H7 (cell line): ENCODE measurements around the gene KRT81. TPM values are rescaled to one million over a fixed set of nuclear protein-coding genes. Genes with fewer than 3 reads are reported as not detected.
"Not testable (repeated sequence)": the region's sequence is repeated elsewhere in the genome, so short reads cannot be mapped to it uniquely, and the experiment has no call there.

Experiments
- DNase-seq: peaks from one replicate; pipeline ENCODE4 v3.0.0; 2012
- H3K27me3 ChIP-seq: 2 replicates; pipeline ENCODE4 v1.6.0; 2011; ENCODE audit warnings: mild to moderate bottlenecking, low read length; ENCODE audit not compliant: control insufficient read depth, insufficient read depth
- H3K36me3 ChIP-seq: replicated peaks from 2 replicates; pipeline ENCODE4 v1.5.1; 2011; ENCODE audit warnings: low read length; ENCODE audit not compliant: control insufficient read depth, insufficient read depth
- H3K4me3 ChIP-seq: 2 replicates; pipeline ENCODE4 v1.5.1; 2011; ENCODE audit warnings: low read depth, mild to moderate bottlenecking, control low read depth, low read length, moderate library complexity; ENCODE audit not compliant: insufficient read depth
- total RNA-seq: library from RNA; depleted of rRNA; stranded (reverse); fragments of >200 nt; shearing (Covaris generic); gene quantifications from 2 replicates; pipeline ENCODE4 v1.2.3, GENCODE V29; 2014

Gene KRT81
- total RNA-seq, 1 experiment from 2014 or later: not detected

DNA sequence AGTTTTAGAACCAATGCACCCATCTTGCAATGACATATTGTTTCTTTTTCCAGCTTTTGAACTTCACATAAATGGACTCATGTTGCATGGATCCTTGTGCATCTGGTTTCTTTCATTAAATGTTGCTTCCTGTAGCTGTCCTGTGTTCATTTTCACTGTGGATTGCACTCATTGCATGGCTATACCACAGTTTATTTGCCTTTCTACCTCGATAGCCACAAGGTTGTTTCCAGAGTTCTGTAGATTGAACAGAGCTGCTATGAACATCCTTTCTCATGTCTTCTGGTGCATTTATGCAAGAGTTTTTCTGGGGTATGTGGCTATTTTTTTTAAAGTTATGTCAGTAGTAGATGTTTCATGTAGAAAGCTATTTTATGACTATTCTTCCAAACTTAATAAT lies 3.5 kb upstream of the KRT81 start:
- Histone ChIP-seq H3K27me3 (no peaks in the 10 kb centered on the region; the same call in 1 of the 2 replicates), H3K36me3 (no peaks in the 10 kb centered on the region), H3K4me3 (no peak overlapping the region)
- no peak for DNase-seq

DNA sequence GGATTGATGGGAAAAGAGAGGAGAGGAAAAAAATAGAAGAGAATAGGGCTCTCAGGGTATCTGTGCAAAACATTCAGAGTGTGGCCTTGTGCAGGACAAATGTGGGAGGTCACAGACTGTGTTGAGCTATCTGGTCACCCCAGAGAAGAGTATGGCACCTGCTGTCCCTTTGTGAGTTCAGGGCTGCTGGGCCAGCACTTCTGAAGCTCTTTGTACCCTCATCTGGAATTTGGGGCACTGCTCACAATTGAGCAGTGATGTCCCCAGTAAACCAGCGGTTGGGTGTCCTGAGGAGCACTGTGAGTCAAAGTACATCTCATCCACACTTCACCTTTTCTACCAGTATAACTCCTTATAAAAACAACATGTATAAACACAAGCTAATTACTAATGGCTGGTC lies 2.6 kb upstream of the KRT81 start:
- Histone ChIP-seq H3K4me3 (no peak overlapping the region), H3K36me3 (no peaks in the 10 kb centered on the region), H3K27me3 (no peaks in the 10 kb centered on the region; the same call in 1 of the 2 replicates)
- no peak for DNase-seq

DNA sequence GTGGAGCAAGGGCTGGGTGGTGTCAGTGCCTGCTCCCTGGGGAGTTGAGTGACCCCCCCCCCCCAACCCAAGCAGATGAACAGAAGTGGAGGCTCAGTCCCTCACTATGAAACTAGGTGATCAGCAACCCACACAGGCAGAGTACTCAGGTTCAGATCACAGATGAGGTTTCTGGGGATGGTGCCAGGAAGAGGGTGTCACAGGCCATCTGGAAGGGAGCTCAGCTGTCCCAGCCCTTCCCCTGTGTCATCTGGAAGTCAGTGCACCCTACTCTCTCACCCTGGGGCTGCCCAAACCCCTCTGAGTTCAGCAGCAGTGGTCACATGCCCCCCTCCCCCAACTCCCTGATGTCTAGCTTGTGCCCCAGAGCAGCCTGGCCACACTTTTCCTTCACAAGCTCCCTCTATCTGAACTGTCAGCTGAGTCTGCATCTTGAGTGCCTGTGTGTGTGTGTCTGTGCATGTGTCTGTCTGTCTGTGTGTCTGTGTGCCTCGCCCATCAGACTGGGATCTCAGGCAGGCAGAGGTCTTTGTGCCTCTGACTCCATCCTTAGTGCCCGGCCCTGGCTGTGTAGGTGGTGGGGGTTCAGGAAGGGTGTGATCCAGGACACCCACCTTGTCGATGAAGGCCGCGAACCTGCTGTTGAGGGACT lies 725 bp downstream of the KRT81 start:
- DNase-seq, H3K36me3 ChIP-seq, H3K4me3 ChIP-seq, H3K27me3 ChIP-seq: not testable (repeated sequence)

DNA sequence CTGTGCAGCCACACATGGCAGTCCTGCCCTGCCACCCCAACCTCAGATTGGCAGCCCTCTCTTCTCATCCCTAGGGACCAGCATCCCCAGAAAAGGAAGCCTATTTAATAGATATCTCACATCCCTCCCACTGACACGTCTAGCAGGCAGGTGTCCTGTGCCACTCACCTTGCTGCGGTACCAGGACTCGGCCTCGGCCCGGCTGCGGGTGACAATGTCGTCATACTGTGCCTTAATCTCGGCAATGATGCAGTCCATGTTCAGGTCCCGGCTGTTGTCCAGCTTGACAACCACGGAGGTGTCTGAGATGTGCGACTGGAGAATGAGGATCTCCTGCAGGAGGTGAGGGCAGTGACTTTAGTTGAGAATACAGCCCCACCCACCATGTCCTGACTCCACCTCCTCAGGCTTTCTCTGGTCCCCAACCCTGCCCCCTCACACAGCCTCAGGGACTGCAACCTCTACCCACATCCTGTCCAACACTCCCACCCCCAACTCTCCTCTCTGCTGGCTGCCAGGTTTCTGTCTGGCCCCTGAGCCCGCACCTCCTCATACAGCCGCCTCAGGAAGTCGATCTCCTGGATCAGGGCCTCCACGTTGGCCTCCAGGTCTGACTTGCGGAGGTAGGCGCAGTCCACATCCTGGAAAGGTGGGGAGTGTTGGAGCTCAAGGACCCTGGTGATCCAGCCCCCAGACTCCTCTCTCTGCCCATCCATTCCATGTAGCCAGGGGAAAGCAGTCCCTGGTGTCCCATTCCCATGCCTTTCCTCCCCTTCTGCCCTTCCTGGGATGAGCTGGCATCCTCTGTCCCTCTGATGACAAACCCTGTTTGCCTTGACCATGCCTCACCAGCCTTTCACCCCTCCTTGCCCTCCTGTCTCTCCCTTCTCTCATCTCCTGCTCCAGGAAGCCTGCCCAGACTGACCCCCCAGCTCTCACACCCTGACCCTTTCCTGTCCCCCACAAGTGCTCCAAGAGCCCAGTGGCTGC lies 3.2 kb downstream of the KRT81 start:
- not testable (repeated sequence) for DNase-seq, H3K4me3 ChIP-seq, H3K36me3 ChIP-seq, H3K27me3 ChIP-seq

DNA sequence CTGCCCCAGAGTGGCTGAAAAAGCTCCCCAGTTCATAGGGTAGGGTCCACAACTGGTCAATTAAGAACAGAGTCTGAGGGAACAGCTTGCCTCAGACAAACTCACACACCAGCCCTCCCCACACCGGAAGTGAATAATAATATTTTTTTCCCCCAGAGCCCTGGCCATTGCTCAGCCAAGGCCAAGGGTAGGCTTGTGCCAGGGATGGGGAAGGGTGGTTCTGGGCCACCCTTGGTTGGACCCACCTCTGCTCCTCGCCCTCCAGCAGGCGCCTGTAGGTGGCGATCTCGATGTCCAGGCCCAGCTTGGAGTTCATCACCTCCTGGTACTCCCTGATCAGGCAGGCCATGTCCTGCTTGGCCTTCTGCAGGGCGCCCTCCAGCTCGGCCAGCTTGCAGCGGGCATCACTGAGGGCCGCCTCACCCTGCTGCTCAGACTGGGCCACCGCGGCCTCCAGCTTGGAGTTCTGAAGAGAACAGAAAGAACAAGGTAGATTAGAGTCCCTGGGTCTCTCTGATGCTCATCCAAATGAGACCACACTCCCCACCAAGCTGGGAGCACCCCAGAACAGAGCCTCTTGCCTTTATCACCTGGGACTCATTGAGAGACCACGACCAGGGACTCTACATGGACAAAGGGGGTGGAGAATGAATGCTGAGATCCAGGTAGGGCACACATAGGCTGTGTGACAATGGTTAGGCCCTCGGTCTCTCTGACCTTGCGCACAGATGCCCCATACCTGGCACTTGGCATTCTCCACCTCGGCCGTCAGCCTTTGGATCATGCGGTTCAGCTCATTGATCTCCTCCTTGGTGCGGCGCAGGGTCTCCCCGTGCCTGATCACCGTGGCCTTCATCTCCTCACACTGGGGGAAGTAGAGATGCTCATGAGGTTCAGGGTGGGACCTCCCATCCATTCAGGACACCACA lies 4.2 kb downstream of the KRT81 start:
- not testable (repeated sequence) for H3K36me3 ChIP-seq, H3K4me3 ChIP-seq, H3K27me3 ChIP-seq
- peak; percentile 67 for DNase-seq

DNA sequence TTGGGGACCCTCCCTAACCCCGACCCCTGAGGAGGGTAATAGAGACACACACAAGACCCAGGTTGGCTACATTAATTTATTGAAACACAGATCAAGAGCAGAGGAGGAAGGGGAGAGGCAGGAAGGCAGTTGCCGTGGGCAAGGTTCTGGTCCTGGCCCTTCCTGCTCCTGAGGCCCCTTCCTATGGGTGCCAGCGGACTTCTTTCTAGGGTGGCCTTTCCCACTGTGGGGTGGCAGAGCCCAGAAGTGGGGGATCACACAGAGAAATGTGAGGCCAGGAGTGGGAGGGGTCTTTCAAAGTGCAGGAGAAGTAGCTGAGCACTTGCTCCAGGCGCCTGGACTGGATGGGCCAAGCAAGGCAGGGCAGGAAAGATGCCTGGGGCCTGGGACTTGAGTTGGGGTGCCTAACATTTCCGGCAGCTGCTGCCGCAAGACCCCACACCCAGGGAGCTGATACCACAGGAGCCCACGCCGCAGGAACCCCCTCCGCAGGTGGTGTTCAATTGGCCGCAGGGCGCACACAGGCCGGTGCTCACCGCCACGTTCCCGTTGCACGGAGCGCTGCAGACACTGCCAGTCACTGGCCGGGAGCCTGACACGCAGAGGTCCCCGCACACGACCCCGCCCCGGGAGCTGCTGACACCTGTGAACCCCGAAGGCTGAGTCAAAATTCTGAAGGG lies 5.3 kb downstream of the KRT81 start:
- no peaks in the 10 kb centered on the region for H3K27me3 ChIP-seq
- H3K4me3 ChIP-seq: no peak overlapping the region
- no peaks in the 10 kb centered on the region for H3K36me3 ChIP-seq
- no peak for DNase-seq

DNA sequence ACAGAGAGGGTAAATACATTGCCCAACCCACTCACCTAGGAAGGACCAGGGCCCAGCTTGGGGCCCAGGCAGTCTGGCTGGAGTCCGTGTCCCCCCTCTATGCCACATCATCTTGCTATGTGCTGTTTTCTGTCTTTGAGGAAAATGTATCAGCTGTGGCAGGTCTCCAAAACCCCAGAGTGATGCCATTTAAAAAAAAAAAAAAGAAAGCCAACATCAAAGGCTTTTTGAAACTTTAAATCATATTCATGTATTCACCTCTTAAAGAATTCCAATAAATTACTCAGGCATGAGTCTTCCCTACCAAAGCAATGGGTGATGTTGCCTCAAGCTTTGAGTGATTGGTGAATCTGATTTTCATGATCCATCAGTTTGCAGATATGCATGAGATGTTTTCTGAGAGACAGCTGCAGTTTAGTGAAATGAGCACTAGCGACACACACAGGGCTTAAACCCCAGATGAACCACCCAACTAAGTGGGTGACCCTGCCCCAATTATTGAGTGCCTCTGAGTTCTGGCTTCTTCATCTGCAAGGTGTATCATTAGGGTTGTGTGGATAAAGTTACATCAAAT lies 6.1 kb downstream of the KRT81 start:
- H3K4me3 ChIP-seq: no peak overlapping the region
- no peaks in the 10 kb centered on the region for H3K27me3 ChIP-seq
- DNase-seq: no peak
- H3K36me3 ChIP-seq: no peaks in the 10 kb centered on the region

DNA sequence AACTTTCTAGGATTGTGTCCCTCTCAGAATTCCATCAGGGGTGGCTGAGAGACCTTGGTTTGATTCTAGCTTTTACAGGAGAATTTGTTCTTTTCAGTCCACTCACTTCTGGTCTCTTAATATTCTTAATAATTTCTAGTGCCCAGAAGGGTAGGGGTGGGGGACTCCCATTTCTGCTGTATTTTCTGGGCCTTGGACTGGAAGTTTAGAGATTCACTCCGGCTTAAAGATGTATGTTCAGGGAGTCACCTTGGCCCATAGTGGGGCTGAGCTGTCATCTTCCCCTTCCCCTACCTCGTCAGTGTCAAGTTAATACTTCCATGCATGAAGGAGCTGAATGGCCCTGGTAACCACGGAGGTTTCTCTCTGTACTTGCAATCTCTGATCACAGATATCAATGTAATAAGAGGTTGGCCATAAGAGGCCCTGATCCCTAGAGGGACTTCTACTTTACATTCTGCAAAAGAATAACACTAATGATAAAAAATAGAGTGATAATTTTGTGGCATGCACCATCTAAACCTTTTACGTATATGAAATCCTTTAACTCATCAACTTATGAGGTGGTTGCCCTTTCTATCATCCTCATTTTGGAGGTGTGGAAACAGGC lies 6.7 kb downstream of the KRT81 start:
- no peaks in the 10 kb centered on the region for H3K36me3 ChIP-seq
- DNase-seq: no peak
- H3K27me3 ChIP-seq: no peaks in the 10 kb centered on the region
- no peak overlapping the region for H3K4me3 ChIP-seq

DNA sequence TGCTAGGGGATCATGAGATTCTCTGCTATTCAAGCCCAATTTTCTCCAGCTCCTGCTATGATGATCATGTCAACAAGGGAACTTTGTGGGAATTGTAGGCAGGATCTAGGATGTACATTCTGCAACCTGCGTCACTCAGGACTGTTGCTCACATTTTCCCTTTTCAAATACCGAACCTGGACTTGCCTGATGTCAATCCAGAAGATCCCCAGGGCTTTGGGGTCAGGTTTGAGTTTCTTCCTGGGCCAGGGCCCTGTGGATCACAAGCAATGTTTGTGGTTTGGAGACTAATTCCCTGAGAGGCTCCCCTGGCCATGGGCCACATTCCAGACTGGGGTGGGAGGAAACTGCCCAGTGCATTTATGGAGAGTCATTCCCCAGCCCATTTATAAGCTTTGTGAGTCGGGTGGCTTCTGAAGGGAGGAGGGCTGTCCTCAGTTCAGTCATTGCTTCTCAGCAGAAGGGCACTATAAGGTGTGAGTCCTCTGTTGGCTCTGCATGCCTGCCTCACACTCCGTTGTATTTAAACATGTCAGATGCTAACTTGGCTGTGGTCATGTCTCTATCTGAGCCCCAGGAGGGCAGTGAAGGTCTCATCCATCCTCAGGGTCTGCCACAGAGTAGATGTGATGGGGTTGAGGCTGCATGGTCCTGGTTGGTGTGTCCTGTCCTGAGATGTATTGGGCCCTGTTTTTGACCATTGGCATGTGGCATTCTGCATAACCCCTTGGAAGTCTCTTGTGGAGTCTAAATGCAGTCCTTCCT lies 10.4 kb downstream of the KRT81 start:
- Histone ChIP-seq H3K4me3 (no peak overlapping the region), H3K36me3 (no peaks in the 10 kb centered on the region), H3K27me3 (peaks cover 12% of the 10 kb centered on the region)
- no peak for DNase-seq

DNA sequence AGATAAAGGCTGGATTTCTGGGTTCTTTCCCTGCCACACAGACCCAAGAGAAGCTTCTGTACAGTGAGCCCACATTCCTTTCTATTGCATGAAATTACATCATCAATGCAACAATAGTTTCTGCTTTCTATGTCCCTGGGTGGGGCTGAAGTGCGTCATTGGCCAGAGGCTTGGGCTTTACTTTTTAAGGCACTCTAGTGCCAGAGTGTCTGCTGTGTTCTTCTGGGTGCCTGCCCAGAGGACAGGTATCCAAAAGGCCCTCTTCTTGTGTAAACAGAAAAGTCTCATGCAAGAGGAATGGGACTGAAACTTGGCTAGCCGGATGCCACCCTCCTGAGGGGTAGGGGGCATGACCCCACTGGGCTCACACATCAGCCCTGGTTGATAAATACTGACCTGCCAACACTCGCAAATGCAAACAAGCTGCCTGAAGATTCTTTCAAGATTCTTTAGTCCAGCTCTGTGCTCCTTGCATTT lies 11.0 kb downstream of the KRT81 start:
- Histone ChIP-seq H3K36me3 (no peaks in the 10 kb centered on the region), H3K4me3 (no peak overlapping the region), H3K27me3 (peaks cover 12% of the 10 kb centered on the region)
- DNase-seq: no peak

DNA sequence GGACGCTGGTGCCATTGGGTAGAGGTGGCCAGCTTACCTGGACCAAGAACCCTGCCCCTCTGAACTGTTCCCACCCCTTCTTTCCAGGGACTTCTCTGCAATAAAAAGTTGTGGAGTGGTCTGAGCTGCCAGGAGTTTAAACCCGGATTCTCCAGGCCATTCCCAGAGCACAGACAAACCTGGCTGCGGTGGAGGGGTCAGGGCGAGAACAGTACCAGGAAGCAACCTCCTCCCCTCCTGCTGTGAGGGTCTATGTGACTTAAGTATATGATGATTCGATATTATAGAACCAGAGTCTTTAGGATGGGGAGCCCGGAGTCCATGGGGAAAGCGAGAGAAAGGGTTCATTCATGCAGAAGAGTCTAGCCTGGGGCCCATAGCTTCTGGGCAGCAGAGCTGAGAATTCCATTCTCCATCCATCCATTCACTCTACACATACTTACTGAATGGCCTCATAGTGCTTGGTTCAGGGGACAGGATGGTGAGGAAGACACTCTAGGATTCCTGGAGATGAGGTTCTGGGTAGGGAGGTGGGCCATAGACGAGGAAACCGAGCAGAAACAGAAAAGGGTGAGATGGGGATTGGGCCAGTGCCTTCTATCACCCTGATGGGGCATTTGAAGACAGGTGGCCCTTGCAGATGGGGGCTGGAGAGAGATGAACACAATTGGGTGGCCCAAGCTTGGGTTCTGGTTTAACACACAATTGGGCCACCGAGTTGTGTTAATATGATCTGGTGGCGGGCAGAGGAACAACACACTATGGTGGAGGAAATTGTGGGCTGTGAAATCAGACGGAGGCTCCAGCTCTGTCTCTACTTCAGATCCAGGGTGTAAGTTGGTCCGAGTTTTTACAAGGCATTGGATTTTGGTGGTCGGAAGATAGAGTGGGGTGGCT lies 11.7 kb downstream of the KRT81 start:
- peak; percentile 17 for DNase-seq
- Histone ChIP-seq H3K4me3 (no peak overlapping the region), H3K27me3 (peaks cover 12% of the 10 kb centered on the region), H3K36me3 (no peaks in the 10 kb centered on the region)
